GM12892 (cell line): ENCODE measurements around the gene PKN2.

ENCODE experiments used
- POLR2A ChIP-seq: IDR thresholded peaks from 2 replicates; pipeline ENCODE4 v1.6.1; 2011; ENCODE audit warnings: low read depth, low read length, control low read depth
- POLR2AphosphoS5 ChIP-seq: IDR thresholded peaks from 2 replicates; pipeline ENCODE4 v1.6.1; 2011; ENCODE audit warnings: low read depth, low read length, control low read depth

- no peak for TF ChIP-seq POLR2AphosphoS5
- no peak for TF ChIP-seq POLR2A
Observed at GRCh38 chr1:88784551-88784950, 100.5 kb downstream of the PKN2 start.
